Activated CD4-positive, alpha-beta T cell treated with anti-CD3 and anti-CD28 coated beads for 24 hours (primary cell): ENCODE results near the gene TRPV4.
A peak's percentile ranks its signal among the peaks of the same experiment; 100 is the strongest.
"Not testable (repeated sequence)": the region's sequence is repeated elsewhere in the genome, so short reads cannot be mapped to it uniquely, and the experiment has no call there.

Source experiments
- DNase-seq, 2 donors: peaks; one replicate each; pipeline ENCODE4 v3.0.0-alpha.2; 2020; ENCODE audit warnings: low read depth in 2 of 2

The TRPV4 gene

DNA sequence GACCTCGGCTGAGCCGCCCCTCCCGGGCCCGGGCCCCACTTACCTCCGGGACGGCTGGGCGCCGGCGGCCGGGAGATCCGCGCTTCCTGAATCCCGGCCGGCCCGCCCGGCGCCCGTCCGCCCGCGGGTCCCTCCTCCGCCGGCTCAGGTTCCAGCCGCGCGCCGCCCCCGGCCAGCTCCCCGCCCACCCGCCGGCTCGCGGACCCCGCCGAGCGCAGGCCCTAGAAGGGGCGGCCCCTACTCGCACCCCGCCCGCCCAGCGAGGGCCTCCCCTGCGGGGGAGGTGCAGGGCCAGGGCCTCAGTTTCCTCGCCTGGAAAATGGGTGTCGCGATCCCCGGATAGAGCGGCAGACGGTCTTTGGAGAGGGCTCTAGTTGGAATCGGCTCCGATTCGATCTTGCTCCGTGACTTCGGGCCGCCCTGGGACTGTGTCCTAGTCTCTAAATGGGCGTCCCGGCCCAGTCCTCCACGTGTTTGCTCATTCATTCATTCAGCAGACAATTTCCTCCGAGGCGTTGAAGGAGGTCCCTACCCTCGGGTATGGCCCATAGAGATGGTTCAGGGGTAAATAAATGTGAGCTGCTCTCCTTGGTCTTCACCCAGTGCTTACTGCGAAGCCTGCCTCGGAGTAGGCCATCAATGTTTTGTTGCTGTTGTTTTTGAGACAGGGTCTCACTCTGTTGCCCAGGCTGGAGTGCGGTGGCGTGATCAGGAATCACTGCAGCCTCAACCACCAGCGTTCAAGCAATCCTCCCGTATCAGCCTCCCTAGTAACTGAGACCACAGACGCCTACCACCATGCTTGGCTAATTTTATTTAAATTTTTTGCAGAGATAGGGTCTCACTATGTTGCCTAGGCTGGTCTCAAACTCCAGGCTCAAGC, at the start of gene TRPV4:
Gene TRPV4 (minus strand): TSS at position 92 of the 883 bp plus-strand sequence. CDS start 18,602 bp downstream, outside the sequence.
- no peak for DNase-seq

DNA sequence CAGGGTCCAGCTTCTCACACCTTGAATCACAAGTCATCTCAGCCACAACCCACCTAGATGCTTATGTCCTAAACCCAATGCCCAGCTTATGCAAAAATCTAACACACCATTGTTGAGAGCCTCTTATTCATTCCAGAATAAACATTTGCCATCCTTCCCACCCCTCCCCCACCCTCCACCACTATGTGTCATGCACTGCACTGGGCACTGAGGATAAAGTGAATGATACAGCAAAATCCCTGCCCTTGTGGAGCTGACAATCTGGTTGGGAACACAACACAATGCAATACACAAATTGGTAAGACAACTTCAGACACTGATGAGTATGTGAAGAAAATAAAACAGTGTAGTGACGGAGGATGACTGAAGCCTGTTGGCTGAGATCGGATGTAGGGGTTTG, 48.6 kb upstream of the TRPV4 start:
- no peak for DNase-seq

DNA sequence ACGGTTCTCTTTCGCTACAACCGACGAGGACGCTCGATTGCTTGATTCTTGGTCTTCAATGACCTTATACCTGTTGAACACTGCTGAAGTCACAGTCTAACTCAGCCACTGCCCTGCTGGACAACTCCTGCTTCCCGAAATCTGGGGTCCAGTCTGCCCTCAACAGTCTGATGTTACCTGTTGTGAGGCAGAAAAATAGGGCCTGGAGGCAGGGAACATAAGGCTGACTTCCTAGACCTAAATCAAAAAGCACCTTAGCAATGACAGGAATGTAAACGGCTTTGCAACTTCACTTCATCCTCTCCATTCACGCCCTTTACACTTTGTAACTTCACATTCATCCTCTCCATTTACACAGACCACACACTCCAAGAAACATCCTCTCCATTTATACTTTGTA, 47.7 kb upstream of the TRPV4 start:
- DNase-seq: no peak

DNA sequence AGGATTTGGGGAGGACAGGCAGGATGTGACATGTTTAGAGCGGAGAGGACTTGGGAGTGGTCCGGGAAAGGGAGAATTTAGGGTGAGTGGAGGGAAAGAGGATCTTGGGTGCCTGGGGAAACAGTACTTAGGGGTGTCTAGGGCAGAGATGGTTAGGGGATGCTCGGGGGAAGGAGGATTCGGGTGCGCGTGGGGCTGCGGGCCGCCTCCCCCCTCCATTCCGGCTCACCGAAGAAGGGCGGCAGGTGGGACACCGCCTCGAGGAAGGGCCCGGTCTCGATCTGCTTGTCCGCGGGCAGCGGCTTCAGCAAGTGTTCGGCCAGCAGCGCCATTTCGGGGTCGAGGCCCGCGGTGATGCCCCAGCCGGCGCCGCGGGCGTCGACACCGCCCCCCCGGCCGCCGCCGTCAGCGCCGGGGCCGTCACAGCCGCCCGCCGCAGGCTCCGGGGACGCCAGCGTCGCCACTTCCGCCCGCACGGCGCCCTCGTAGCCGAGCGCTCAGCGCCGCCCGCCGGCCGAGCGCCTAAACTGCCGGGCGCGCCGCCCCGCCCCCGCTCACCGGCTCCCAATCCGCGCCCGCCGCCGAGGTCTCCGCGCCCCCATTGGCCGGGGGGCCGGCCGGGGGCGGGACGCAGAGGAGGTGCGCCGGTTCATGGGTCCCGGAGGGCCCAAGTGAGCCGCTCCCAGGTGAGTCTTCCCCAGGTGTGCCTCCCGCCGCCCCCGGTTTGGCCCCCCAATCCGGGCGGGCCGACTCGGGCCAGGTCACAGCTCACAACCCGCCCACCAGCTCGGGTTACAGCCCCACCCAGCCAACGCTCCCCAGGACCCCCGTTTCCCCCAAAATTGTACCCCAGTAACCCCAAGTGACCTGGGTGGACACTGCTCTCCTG, 47.1 kb upstream of the TRPV4 start, which contains the start of gene GLTP:
Gene GLTP (minus strand): TSS at position 499 of the 889 bp plus-strand sequence. CDS start 167 bp downstream, at position 332.
- peak; percentile 77 to 81 for DNase-seq

DNA sequence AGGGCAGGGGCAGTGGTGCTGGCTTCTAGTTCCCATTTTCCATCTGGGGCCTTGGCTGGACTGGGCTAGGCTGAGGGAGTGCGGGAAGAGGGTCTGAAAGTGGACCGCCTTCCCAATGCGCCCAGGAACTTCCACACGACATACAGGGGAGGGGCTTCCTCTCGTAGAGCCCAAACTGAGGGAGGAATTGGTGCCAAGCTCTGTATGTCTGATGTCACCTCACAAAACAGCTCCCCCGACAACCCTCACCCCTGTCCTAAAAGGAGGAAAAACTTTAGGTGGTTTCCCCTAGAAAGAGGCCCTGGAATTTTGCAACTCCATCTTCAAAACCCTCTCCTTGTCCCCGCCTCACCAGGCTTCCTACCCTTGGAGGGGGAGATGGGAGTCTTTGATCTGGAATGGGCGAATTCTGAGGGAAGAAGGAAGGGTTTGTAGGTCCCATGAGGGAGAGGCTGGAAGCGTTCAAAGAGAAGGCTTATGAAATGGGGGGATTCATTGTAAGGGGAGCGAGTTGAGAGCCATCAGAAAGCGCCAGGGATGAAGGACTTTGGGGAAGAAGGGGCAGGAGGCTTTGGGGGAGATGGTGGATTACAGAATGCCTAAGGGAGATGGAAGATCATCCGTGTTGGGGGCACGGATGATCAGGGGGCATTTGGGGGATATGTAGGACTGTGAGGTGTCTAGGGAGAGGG, 46.3 kb upstream of the TRPV4 start:
- DNase-seq: no peak

DNA sequence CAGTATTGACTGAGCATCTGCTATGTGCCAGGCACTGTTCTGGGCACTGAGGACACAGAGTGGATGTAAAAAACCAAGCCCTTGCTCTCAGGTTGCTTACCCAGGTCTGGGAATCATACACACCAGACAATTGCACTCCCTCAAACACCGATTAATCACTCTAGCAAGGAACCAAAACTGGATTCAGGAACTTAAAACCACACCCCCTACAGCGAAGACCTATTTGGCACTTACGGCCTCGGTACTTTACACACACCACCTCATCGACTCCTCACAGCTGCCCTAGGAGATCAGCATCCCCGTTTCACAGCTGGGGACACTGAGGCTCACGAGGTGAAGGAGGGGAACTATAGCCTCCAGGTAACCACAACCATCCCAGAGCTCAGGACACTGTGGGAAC, 45.6 kb upstream of the TRPV4 start:
- DNase-seq: no peak

DNA sequence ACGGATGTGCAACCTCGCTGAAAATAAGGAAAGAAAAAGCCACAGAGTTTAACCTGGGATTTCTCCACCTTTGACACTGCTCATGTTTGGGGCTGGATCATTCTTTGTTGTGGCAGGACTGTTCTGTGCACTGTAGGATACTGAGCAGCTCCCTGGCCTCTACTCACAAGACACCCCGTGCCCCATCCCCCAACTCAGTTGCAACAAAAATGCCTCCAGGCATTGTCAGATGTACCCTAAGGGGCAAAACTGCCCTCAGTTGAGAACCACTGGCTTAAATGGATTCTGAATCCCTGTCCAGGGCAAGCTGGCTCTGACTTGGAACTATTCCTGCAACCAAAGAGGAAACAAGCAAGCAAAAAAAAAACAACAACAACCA, 45.0 kb upstream of the TRPV4 start:
- DNase-seq: no peak

DNA sequence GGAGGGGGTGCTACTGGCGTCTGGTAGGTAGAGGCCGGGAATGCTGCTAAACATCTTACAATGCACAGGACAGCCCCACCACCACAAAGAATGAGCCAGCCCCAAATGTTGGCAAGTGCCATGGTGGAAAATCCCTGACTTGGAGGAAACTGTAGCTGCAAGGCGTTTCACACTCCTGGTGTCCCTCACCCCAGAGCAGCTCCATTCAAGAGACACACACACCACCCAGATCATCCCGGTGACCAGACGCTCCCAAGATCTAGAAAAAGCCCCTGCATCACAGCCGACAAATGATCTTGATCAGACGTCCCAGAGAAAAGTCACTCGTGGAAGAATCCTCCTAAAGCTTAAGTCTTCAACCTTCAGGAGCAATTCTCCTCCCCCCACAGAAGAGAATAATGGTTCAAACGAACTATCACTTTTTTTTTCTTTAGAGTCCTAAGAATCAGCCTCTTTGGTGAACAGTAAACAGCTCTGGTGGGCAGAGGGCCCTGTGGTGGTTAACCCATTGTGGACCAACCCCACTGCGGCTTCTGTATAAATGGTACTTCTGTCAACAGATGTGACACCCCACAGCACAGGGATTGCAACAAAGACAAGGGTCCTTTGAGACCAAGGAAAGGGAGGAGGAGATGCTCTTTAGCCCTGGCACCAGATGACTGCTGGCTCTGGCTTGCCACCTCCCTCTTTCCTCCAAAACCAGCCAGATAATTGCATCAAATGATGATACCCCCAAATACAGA, 44.5 kb upstream of the TRPV4 start:
- DNase-seq: no peak

DNA sequence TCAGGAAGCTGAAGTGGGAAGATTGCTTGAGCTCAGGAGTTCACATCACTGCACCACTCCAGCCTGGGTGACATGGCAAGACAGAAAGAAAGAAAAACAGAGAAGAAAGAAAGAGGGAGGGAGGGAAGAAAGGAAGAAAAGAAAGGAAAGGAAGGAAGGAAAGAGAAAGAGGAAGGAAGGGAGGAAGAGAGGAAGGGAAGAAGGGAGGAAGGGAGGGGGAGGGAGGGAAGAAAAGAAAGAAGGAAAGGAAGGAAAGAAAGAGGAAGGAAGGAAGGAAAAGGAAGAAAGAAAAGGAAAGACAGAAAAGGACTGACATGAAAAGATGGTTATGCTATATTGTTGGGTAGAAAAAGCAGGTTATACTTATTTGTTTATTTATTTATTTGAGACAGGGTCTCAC, 43.2 kb upstream of the TRPV4 start:
- DNase-seq: no peak

DNA sequence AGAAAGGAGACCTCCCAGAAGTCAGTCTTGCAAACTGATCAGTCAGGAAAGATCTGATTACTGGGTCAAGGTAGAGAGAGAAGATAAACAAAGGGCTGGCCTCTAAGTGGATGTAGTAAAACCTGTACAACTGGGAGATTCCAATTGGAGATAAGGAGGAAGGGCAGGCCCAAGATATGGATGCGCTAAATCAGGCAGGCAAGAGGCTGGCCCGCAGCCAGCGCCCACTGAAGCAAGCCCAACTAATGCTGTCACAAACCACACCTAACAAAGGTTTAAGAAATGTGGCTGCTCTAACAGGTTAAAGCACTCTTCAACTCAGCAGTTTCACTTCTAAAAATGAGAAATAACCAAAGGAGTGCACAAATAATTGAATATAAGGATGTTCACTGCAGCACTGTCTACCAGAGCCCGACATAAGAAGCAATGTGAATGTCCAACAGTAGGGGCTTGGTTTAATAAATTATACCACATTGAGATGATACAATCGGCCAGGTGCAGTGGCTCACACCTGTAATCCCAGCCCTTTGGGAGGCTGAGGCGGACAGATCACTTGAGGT, 42.5 kb upstream of the TRPV4 start:
- no peak for DNase-seq

DNA sequence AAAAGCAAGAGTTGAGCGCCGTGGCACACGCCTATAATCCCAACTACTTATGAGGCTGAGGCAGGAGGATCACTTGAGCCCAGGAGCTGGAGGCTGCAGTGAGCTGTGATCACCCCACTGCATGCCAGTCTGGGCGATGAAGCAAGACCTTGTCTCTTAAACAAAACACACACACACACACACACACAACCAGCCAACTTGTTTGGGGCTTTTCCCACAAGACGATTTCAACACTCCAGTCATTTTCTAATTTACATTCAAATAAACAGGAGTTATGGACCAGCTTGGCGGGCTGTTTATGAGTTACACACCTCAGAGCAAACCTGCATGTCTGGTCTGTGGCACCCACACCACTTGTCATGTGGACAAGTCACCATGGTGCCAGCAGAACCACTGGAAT, 40.5 kb upstream of the TRPV4 start:
- DNase-seq: no peak

DNA sequence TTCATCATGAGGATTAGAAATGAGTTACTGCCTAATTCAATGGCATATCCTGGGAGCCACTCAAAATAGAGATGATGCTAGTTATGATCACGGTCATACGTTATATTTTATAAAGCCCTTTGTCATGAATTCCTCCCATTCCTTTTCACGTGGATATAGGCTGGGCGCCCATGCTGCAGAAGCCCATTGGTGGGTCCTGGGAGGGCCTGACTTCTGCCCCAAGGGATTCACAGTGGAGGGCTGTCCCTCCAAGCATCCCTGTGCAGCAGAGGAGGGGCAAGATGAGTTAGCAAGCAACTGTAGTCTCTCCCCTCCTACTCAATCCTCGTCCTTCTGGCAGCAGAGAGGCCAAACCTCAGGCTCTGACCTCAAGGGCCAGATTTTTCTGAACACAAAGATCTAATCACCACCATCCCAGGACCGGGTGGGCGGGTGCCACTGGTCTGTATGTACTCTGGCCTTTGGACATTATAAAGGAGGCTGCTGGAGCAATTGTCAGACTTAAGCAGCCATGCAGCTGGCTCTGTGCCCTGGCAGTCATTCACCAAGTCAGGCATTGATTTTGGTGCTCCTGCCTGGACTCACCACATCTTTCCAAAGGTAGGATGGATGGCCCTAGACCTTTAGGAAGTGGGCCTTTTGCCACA, 38.6 kb upstream of the TRPV4 start:
- no peak for DNase-seq

DNA sequence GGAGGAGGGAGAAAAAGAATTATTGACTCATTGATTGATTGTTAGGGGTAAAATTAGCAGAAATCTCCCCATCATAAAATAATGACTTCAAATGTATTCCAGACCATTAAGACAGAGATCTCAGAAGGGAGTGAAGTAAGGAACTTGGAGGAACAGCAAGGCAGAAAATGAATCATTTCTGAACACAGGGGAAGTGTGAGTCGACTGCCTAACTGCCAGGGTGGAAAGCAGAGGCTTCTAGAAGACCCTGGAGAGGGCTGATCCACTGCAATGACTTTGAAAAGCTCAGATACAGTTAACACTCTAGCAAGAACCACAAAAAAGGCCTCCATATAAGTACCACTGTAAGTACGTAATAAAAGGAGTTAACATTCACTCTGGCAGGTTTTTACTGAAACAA, 37.5 kb upstream of the TRPV4 start:
- DNase-seq: no peak

DNA sequence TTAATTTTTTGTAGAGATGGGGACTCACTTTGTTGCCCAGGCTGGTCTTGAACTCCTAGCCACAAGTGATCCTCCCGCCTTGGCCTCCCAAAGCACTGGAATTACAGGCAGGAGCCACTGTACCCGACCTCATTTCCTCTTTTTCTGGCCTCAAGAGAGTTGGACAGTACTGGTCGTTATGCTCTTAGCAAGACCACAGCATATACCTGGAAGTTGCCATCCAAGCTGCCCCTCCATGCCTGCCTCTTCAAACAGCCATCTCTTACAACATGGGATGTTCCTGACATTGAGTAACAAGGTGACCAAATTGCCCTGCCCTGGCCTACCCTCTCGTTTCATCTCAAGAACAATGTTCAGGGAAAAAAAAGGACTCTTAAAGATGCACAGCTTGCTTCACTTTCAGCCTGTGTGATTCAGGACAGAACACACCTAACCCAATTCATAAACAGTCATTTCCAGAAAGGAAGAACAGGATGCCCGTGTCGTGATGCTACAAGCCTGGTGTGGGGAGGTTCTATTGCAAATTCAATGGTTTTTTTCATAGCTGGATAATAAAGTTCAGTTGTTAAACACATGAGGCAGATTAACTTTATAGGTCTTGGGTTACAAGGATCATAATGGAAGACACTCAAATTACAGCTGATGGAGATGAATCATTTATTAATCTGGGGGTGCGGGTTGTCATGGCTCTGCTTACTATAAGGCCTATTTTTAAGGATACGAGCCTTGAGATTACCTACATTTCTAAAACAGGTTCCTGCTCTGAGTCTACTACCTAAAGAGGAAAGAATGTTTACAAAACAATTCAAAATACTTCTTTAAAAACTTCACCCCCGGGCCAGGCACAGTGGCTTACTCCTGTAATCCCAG, 35.2 kb upstream of the TRPV4 start:
- DNase-seq: no peak

DNA sequence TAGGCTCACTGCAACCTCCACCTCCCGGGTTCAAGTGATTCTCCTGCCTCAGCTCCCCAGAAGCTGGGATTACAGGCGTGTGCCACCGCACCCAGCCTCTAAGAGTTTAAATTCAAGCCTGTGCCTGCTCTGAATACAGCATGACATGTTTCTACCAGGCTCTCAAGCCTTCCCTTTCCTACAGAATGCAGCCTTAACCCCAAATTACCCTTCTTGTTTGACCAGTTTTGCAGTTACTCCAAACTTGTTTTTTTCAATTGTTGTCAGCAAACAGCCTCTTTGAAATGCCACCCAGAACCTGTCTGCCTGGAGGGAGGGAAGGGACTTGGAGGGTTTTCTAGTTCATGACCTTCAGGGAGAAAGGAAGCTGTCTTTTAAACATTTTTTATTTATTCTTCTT, 31.7 kb upstream of the TRPV4 start:
- DNase-seq: no peak

DNA sequence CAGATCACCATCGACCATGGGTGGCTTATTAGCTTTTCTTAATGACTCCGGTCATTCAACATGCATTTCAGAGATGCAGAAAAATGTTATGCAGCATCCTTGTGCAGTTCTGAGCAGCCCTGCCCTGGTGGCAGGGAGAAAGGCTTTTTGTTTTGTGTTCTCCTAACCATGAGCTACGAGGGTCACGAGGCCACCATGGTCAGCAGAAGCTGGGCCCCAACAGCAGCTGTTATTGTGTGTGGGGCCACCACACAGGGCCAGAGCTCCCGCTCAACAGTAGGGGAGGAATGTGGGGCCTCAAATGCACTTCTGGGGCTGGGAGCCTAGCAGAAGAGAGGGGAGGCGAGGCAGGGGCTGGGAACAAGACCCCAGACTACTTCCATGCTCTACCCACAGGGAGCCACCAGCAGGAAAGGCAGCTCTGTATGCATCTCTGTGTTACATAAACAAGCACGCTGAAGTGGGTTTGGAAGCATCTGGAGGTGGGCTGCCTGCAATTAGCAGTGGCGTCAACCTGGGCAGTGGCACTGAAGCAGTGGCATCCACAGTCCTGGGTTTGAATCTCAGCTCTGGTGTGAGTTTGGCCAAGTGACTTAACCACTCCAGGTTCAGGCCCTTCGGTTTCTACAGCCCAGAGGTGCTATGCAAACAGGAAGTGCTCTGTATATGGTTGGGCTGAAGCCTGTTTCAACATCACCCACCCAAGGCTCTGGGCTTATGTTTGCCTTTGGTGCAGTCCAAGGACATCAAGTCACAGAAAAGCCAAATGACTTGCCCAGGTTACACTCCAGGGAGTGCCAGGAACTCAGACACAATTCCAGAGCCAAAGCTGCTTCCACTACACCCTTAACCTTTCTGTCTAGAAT, 30.9 kb upstream of the TRPV4 start:
- no peak for DNase-seq

DNA sequence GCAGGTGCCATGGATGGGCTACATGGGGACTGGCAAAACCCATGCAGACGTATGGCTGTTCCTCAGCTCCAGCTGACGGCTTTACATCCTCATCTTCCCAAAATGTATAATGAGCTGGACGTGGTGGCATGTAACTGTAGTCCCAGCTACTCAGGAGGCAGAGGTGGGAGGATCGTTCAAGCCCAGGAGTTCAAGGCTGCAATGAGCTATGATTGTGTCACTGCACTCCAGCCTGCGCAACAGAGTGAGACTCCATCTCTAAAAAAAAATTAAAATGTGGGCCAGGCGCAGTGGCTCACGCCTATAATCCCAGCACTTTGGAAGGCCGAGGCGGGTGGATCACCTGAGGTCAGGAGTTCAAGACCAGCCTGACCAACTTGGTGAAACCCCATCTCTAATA, 29.3 kb upstream of the TRPV4 start:
- not testable (repeated sequence) for DNase-seq

DNA sequence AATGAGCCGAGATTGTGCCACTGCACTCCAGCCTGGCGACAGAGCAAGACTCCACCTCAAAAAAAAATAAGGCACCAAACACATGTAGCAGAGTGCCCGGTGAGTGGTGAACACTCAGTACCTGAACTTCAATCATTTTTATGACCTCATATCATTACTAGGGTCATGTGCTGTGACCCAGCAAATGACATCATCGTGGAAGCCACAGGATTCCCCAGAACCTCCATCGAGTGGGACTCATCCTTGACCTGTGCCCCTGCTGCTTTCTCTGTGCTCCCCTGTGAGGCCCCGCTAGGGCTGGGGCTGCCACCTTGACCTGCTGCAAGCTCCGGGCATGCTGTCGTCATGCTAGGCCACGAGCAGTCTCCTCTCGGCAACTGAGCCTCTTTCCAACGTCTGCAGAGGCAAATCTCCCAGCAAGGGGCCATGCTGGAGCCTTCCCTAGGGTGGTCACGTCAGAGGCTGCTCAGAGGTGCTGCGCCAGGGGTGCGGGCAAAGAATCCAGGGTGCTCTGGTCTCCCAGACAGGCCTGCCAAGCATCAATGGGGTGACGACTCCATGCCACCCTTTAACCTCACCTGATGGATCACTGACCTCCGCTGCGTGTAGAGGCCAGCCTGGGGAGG, 28.6 kb upstream of the TRPV4 start:
- DNase-seq: no peak
